AG04450 (cell line): ENCODE results near the gene E2F2. TPM values are rescaled to one million over a fixed set of nuclear protein-coding genes. Genes with fewer than 3 reads are reported as not detected.

ENCODE experiments used
- CTCF ChIA-PET: fragments of 300-600, 350-600 bp; formaldehyde crosslinking; extraction: SDS; loops from one replicate; lab custom pipeline; 2022; ENCODE audit warnings: antibody characterized with exemption, inconsistent platforms; lab: Charles Lee
- POLR2A ChIA-PET: fragments of 350-600 bp; formaldehyde crosslinking; extraction: SDS; loops from one replicate; lab custom pipeline; 2021; ENCODE audit warnings: antibody characterized with exemption, inconsistent platforms; lab: Yijun Ruan, JAX
- DNase-seq: peaks from one replicate; pipeline ENCODE4 v3.0.0-alpha.2; 2011; ENCODE audit warnings: low read depth, low spot score
- H3K27ac ChIP-seq: one replicate; pipeline ENCODE4 v1.5.1; 2012; ENCODE audit warnings: low read depth, low read length, control low read depth
- H3K27me3 ChIP-seq: one replicate; pipeline ENCODE4 v1.6.0; 2012; ENCODE audit warnings: low read length; ENCODE audit not compliant: control insufficient read depth, insufficient read depth
- H3K4me3 ChIP-seq: 2 replicates; pipeline ENCODE4 v1.5.1; 2011; ENCODE audit warnings: mild to moderate bottlenecking, low read depth, low read length, control low read depth
- H3K9me3 ChIP-seq: 2 replicates; pipeline ENCODE4 v1.5.1; 2012; ENCODE audit warnings: low read length; ENCODE audit not compliant: control insufficient read depth, insufficient read depth
- CTCF ChIP-seq: IDR thresholded peaks from 2 replicates; pipeline ENCODE4 v1.5.1; 2011; ENCODE audit warnings: low read depth, low read length, control low read depth, inconsistent platforms
- polyA plus RNA-seq: library from polyadenylated mRNA; depleted of rRNA; stranded (reverse); fragments of >200 nt; gene quantifications from 2 replicates; pipeline ENCODE4 v1.2.3, GENCODE V29; 2011

The E2F2 gene
- polyA plus RNA-seq, 1 experiment = 0.06 TPM

- Histone ChIP-seq H3K27me3 (no peaks in the 10 kb centered on the region), H3K9me3 (no peaks in the 10 kb centered on the region), H3K27ac (peak overlapping the region; percentile 21), H3K4me3 (peak overlapping the region; percentile 49)
- ChIA-PET CTCF (interaction anchor here (0.7 to 2.0 kb wide), 5 partner anchors 8 to 223 kb away, joined by 3 to 13 read pairs (median 7); no protein-coding TSS in a partner anchor), POLR2A (interaction anchor here (0.7 to 0.9 kb wide), 3 partner anchors 24 to 187 kb away, joined by 4 to 8 read pairs (median 6); partner anchors contain the start of gene HNRNPR)
- DNase-seq = no peak
- TF ChIP-seq CTCF = no peak
These were observed 595 bp upstream of the E2F2 start for GRCh38 chr1:23531562-23532094.

GRCh38 chr1:23530087-23530746 lies 816 bp downstream of the E2F2 start:
- Histone ChIP-seq H3K9me3 (no peaks in the 10 kb centered on the region), H3K27ac (no peak overlapping the region), H3K27me3 (no peaks in the 10 kb centered on the region), H3K4me3 (peak overlapping the region; percentile 69)
- ChIA-PET POLR2A (interaction anchor here (0.9 kb wide), 1 partner anchor 46 kb away, joined by 3 read pairs; the partner anchor contains the start of gene ASAP3), CTCF (interaction anchor here (0.6 to 2.9 kb wide), 4 partner anchors 10 to 135 kb away, joined by 3 to 19 read pairs (median 6); no protein-coding TSS in a partner anchor)
- TF ChIP-seq CTCF = no peak
- DNase-seq = no peak

- Histone ChIP-seq H3K27me3 (no peaks in the 10 kb centered on the region), H3K9me3 (no peaks in the 10 kb centered on the region), H3K27ac (no peak overlapping the region), H3K4me3 (no peak overlapping the region; the same call in 1 of the 2 replicates)
- ChIA-PET CTCF (interaction anchor here (0.6 to 2.9 kb wide), 4 partner anchors 8 to 136 kb away, joined by 3 to 19 read pairs (median 5); no protein-coding TSS in a partner anchor), POLR2A (interaction anchor here (1.1 kb wide), 1 partner anchor 162 kb away, joined by 3 read pairs; the partner anchor contains the start of gene RPL11)
- TF ChIP-seq CTCF = no peak
- no peak for DNase-seq
These were observed 1.6 kb downstream of the E2F2 start for GRCh38 chr1:23529146-23530086.

GRCh38 chr1:23528250-23528978 lies 2.6 kb downstream of the E2F2 start:
- H3K27ac ChIP-seq = no peak overlapping the region
- H3K9me3 ChIP-seq = no peaks in the 10 kb centered on the region
- H3K27me3 ChIP-seq = no peaks in the 10 kb centered on the region
- ChIA-PET CTCF (interaction anchor here (1.3 to 2.9 kb wide), 4 partner anchors 9 to 107 kb away, joined by 3 to 19 read pairs (median 5); no protein-coding TSS in a partner anchor), POLR2A (interaction anchor here (0.7 to 1.1 kb wide), 2 partner anchors 160 to 163 kb away, joined by 3 read pairs; partner anchors contain the start of gene RPL11)
- no peak overlapping the region for H3K4me3 ChIP-seq
- DNase-seq = no peak
- TF ChIP-seq CTCF = no peak
